Measurements from ENCODE around the gene LAMP1.
"Not testable (repeated sequence)": the region's sequence is repeated elsewhere in the genome, so short reads cannot be mapped to it uniquely, and the experiment has no call there.

The LAMP1 gene

GRCh38 chr13:113325779-113326178, 28.7 kb downstream of the LAMP1 start:
- no peak for ATAC-seq (replicated peaks)
- DNase-seq = no peak

GRCh38 chr13:113327391-113327765, 30.3 kb downstream of the LAMP1 start:
- Mint-ChIP-seq H3K27me3 (peaks cover 0 to 3% of the 10 kb centered on the region in 2 donors), H3K27ac (peak overlapping the region; percentile 51)
- DNase-seq = no peak

More at GRCh38 chr13:113325779-113326178, 28.7 kb downstream of the LAMP1 start:
- Mint-ChIP-seq H3K4me3 (no peak overlapping the region), H3K36me3 (peaks cover 35 to 37% of the 10 kb centered on the region in 2 donors), H3K9me3 (peaks cover 0 to 3% of the 10 kb centered on the region in 2 donors), H3K27ac (no peak overlapping the region), H3K4me1 (peaks cover 6 to 12% of the 10 kb centered on the region in 2 donors), H3K27me3 (no peaks in the 10 kb centered on the region)

GRCh38 chr13:113327766-113328471, 30.9 kb downstream of the LAMP1 start:
- Mint-ChIP-seq H3K4me1 (peaks cover 6 to 12% of the 10 kb centered on the region in 2 donors), H3K36me3 (peaks cover 17 to 21% of the 10 kb centered on the region in 2 donors), H3K4me3 (no peak overlapping the region), H3K27me3 (peaks cover 0 to 7% of the 10 kb centered on the region in 2 donors), H3K9me3 (peaks cover 0 to 4% of the 10 kb centered on the region in 2 donors), H3K27ac (peak overlapping the region; percentile 69)
- DNase-seq = no peak
- peak; percentile 45 to 62 for ATAC-seq (replicated peaks)

More at GRCh38 chr13:113327391-113327765, 30.3 kb downstream of the LAMP1 start:
- H3K4me1 Mint-ChIP-seq = peaks cover 6 to 12% of the 10 kb centered on the region in 2 donors
- H3K36me3 Mint-ChIP-seq = peaks cover 19 to 24% of the 10 kb centered on the region in 2 donors
- H3K4me3 Mint-ChIP-seq = no peak overlapping the region
- peaks cover 0 to 3% of the 10 kb centered on the region in 2 donors for H3K9me3 Mint-ChIP-seq
- no peak for ATAC-seq (replicated peaks)

- H3K4me1 Mint-ChIP-seq = peaks cover 6 to 12% of the 10 kb centered on the region in 2 donors
- H3K27ac Mint-ChIP-seq = no peak overlapping the region
These were observed 31.8 kb downstream of the LAMP1 start for GRCh38 chr13:113328851-113329250.

GRCh38 chr13:113329656-113330312, 32.7 kb downstream of the LAMP1 start:
- Mint-ChIP-seq H3K36me3 (peaks cover 4 to 7% of the 10 kb centered on the region in 2 donors), H3K4me3 (no peak overlapping the region), H3K4me1 (peaks cover 6 to 12% of the 10 kb centered on the region in 2 donors), H3K27ac (no peak overlapping the region), H3K9me3 (peaks cover 0 to 3% of the 10 kb centered on the region in 2 donors), H3K27me3 (peaks cover 0 to 7% of the 10 kb centered on the region in 2 donors)
- ATAC-seq (replicated peaks) (no peak), DNase-seq (no peak)

More at GRCh38 chr13:113328851-113329250, 31.8 kb downstream of the LAMP1 start:
- DNase-seq (no peak), ATAC-seq (replicated peaks) (no peak)
- Mint-ChIP-seq H3K9me3 (peaks cover 0 to 3% of the 10 kb centered on the region in 2 donors), H3K36me3 (peaks cover 9 to 11% of the 10 kb centered on the region in 2 donors), H3K27me3 (peaks cover 0 to 7% of the 10 kb centered on the region in 2 donors), H3K4me3 (no peak overlapping the region)

- DNase-seq (no peak), ATAC-seq (replicated peaks) (no peak)
- peaks cover 4 to 13% of the 10 kb centered on the region in 2 donors for H3K27me3 Mint-ChIP-seq
- no peak overlapping the region for H3K27ac Mint-ChIP-seq
- peaks cover 6 to 12% of the 10 kb centered on the region in 2 donors for H3K4me1 Mint-ChIP-seq
- no peak overlapping the region for H3K4me3 Mint-ChIP-seq
- H3K9me3 Mint-ChIP-seq = peaks cover 0 to 2% of the 10 kb centered on the region in 2 donors
- peaks cover 0 to 2% of the 10 kb centered on the region in 2 donors for H3K36me3 Mint-ChIP-seq
These were observed 35.6 kb downstream of the LAMP1 start for GRCh38 chr13:113332615-113333014.

- Mint-ChIP-seq H3K27me3 (peaks cover 4 to 13% of the 10 kb centered on the region in 2 donors), H3K4me1 (peaks cover 5 to 10% of the 10 kb centered on the region in 2 donors), H3K4me3 (no peak overlapping the region), H3K9me3 (peaks cover 0 to 2% of the 10 kb centered on the region in 2 donors), H3K27ac (no peak overlapping the region), H3K36me3 (peaks cover 0 to 2% of the 10 kb centered on the region in 2 donors)
- no peak for ATAC-seq (replicated peaks)
- no peak for DNase-seq
These were observed 36.0 kb downstream of the LAMP1 start for GRCh38 chr13:113333076-113333475.

- Mint-ChIP-seq H3K36me3 (no peaks in the 10 kb centered on the region), H3K9me3 (no peaks in the 10 kb centered on the region), H3K4me1 (no peaks in the 10 kb centered on the region), H3K4me3 (no peak overlapping the region), H3K27ac (no peak overlapping the region), H3K27me3 (peaks cover 4 to 8% of the 10 kb centered on the region in 2 donors)
- no peak for ATAC-seq (replicated peaks)
- no peak for DNase-seq
These were observed 40.5 kb downstream of the LAMP1 start for GRCh38 chr13:113337556-113337955.

GRCh38 chr13:113337976-113338375, 40.9 kb downstream of the LAMP1 start:
- ATAC-seq (replicated peaks) (no peak), DNase-seq (no peak)
- Mint-ChIP-seq H3K4me1 (no peaks in the 10 kb centered on the region), H3K27ac (no peak overlapping the region), H3K36me3 (no peaks in the 10 kb centered on the region), H3K27me3 (peaks cover 4 to 7% of the 10 kb centered on the region in 2 donors), H3K4me3 (no peak overlapping the region), H3K9me3 (no peaks in the 10 kb centered on the region)

GRCh38 chr13:113338451-113338850, 41.4 kb downstream of the LAMP1 start:
- Mint-ChIP-seq H3K9me3 (no peaks in the 10 kb centered on the region), H3K27me3 (peaks cover 6 to 10% of the 10 kb centered on the region in 2 donors), H3K27ac (no peak overlapping the region), H3K4me3 (no peak overlapping the region), H3K4me1 (no peaks in the 10 kb centered on the region), H3K36me3 (no peaks in the 10 kb centered on the region)
- ATAC-seq (replicated peaks) (no peak), DNase-seq (no peak)

- Mint-ChIP-seq H3K9me3 (peaks cover 4 to 6% of the 10 kb centered on the region in 2 donors), H3K36me3 (peaks cover 4% of the 10 kb centered on the region in 2 donors), H3K4me1 (no peaks in the 10 kb centered on the region), H3K4me3 (no peak overlapping the region), H3K27ac (no peak overlapping the region), H3K27me3 (peaks cover 5% of the 10 kb centered on the region in 2 donors)
- no peak for ATAC-seq (replicated peaks)
- no peak for DNase-seq
These were observed 46.0 kb downstream of the LAMP1 start for GRCh38 chr13:113342820-113343691.

- Mint-ChIP-seq H3K27me3 (peaks cover 5% of the 10 kb centered on the region in 2 donors), H3K36me3 (peaks cover 4% of the 10 kb centered on the region in 2 donors), H3K27ac (no peak overlapping the region)
These were observed 46.6 kb downstream of the LAMP1 start for GRCh38 chr13:113343692-113343968.

GRCh38 chr13:113345486-113345885, 48.4 kb downstream of the LAMP1 start:
- peaks cover 9 to 16% of the 10 kb centered on the region in 2 donors for H3K27me3 Mint-ChIP-seq
- H3K4me3 Mint-ChIP-seq = no peak overlapping the region
- no peaks in the 10 kb centered on the region for H3K4me1 Mint-ChIP-seq
- no peak for DNase-seq
- H3K36me3 Mint-ChIP-seq = peaks cover 4% of the 10 kb centered on the region in 2 donors
- peaks cover 4 to 6% of the 10 kb centered on the region in 2 donors for H3K9me3 Mint-ChIP-seq
- no peak for ATAC-seq (replicated peaks)
- no peak overlapping the region for H3K27ac Mint-ChIP-seq

More at GRCh38 chr13:113343692-113343968, 46.6 kb downstream of the LAMP1 start:
- H3K4me3 Mint-ChIP-seq = no peak overlapping the region
- no peaks in the 10 kb centered on the region for H3K4me1 Mint-ChIP-seq
- ATAC-seq (replicated peaks) = no peak
- no peak for DNase-seq
- peaks cover 4 to 6% of the 10 kb centered on the region in 2 donors for H3K9me3 Mint-ChIP-seq

GRCh38 chr13:113347736-113348225, 50.7 kb downstream of the LAMP1 start:
- H3K36me3 Mint-ChIP-seq; H3K4me1 Mint-ChIP-seq; H3K4me3 Mint-ChIP-seq; ATAC-seq (replicated peaks); H3K27ac Mint-ChIP-seq; DNase-seq; H3K9me3 Mint-ChIP-seq: not testable (repeated sequence)
- H3K27me3 Mint-ChIP-seq = peaks cover 12 to 19% of the 10 kb centered on the region in 2 donors
